DOHH2 (cell line): ENCODE results near the gene FLAD1.

Experiments
- H3F3A ChIP-seq: fragments of 200-600 bp; sonication (generic), shearing (Covaris generic); 2 replicates; pipeline ENCODE4 v1.6.0; 2016; ENCODE audit warnings: antibody characterized with exemption, mild to moderate bottlenecking; ENCODE audit not compliant: control insufficient read depth, insufficient read depth
- H3K27ac ChIP-seq: fragments of 200-600 bp; sonication (generic); 2 replicates; pipeline ENCODE4 v1.5.1; 2014; ENCODE audit warnings: low read depth, mild to moderate bottlenecking, low read length, moderate library complexity
- H3K27me3 ChIP-seq: fragments of 200-600 bp; sonication (generic); 2 replicates; pipeline ENCODE4 v1.6.1; 2014; ENCODE audit warnings: mild to moderate bottlenecking, low read length, mixed read lengths; ENCODE audit not compliant: control insufficient read depth
- H3K36me3 ChIP-seq: fragments of 200-600 bp; sonication (generic); 2 replicates; pipeline ENCODE4 v1.6.1; 2014; ENCODE audit warnings: mild to moderate bottlenecking, low read length, moderate library complexity, mixed read lengths; ENCODE audit not compliant: control insufficient read depth
- H3K4me1 ChIP-seq: fragments of 200-600 bp; sonication (generic); 2 replicates; pipeline ENCODE4 v1.6.1; 2014; ENCODE audit warnings: mild to moderate bottlenecking, low read length, mixed read lengths; ENCODE audit not compliant: control insufficient read depth
- H3K4me2 ChIP-seq: fragments of 200-600 bp; sonication (generic); 2 replicates; pipeline ENCODE4 v1.6.0; 2014; ENCODE audit warnings: mild to moderate bottlenecking, low read length, moderate library complexity
- H3K4me3 ChIP-seq: fragments of 200-600 bp; sonication (generic); 2 replicates; pipeline ENCODE4 v1.5.1; 2014; ENCODE audit warnings: mild to moderate bottlenecking, low read length, mixed read lengths
- H3K79me2 ChIP-seq: fragments of 200-600 bp; sonication (generic); 2 replicates; pipeline ENCODE4 v1.6.1; 2014; ENCODE audit warnings: mild to moderate bottlenecking, low read length, mixed read lengths; ENCODE audit not compliant: control insufficient read depth
- H3K9me2 ChIP-seq: fragments of 200-600 bp; sonication (generic); replicated peaks from 2 replicates; pipeline ENCODE4 v1.6.1; 2014; ENCODE audit warnings: mild to moderate bottlenecking, low read length, mixed read lengths; ENCODE audit not compliant: control insufficient read depth
- H3K9me3 ChIP-seq: fragments of 200-600 bp; sonication (generic); 2 replicates; pipeline ENCODE4 v1.6.1; 2014; ENCODE audit warnings: antibody characterized with exemption, low read length, mixed read lengths; ENCODE audit not compliant: control insufficient read depth, insufficient read depth
- H4K20me1 ChIP-seq: fragments of 200-600 bp; sonication (generic); 2 replicates; pipeline ENCODE4 v1.6.0; 2014; ENCODE audit warnings: low read depth, mild to moderate bottlenecking, antibody characterized with exemption, low read length, moderate library complexity; ENCODE audit not compliant: control insufficient read depth, insufficient read depth
- EZH2phosphoT487 ChIP-seq: fragments of 200-600 bp; sonication (generic); IDR thresholded peaks from 2 replicates; pipeline ENCODE4 v1.6.1; 2017; ENCODE audit warnings: borderline replicate concordance, mild to moderate bottlenecking, antibody characterized with exemption, low read length, moderate library complexity, mixed read lengths
- TF ChIP-seq, protein P1 (sequence below): fragments of 200-600 bp; sonication (generic); IDR thresholded peaks from one replicate; pipeline ENCODE4 v1.5.1; 2014; ENCODE audit warnings: antibody characterized with exemption, mild to moderate bottlenecking, low read depth, low read length; ENCODE audit not compliant: poor library complexity, severe bottlenecking

The FLAD1 gene

GRCh38 chr1:155001675-155002463 is 18.7 kb downstream of the FLAD1 start:
- Histone ChIP-seq H3K27me3 (no peaks in the 10 kb centered on the region), H3K9me3 (no peaks in the 10 kb centered on the region), H4K20me1 (no peaks in the 10 kb centered on the region), H3K79me2 (peaks cover 26% of the 10 kb centered on the region), H3K4me3 (peak overlapping the region; percentile 92), H3K9me2 (no peaks in the 10 kb centered on the region), H3K4me1 (peaks cover 62% of the 10 kb centered on the region), H3K27ac (peak overlapping the region; percentile 80), H3F3A (peaks cover 36% of the 10 kb centered on the region), H3K4me2 (peak overlapping the region; percentile 81), H3K36me3 (no peaks in the 10 kb centered on the region)
- TF ChIP-seq, protein P1, sequence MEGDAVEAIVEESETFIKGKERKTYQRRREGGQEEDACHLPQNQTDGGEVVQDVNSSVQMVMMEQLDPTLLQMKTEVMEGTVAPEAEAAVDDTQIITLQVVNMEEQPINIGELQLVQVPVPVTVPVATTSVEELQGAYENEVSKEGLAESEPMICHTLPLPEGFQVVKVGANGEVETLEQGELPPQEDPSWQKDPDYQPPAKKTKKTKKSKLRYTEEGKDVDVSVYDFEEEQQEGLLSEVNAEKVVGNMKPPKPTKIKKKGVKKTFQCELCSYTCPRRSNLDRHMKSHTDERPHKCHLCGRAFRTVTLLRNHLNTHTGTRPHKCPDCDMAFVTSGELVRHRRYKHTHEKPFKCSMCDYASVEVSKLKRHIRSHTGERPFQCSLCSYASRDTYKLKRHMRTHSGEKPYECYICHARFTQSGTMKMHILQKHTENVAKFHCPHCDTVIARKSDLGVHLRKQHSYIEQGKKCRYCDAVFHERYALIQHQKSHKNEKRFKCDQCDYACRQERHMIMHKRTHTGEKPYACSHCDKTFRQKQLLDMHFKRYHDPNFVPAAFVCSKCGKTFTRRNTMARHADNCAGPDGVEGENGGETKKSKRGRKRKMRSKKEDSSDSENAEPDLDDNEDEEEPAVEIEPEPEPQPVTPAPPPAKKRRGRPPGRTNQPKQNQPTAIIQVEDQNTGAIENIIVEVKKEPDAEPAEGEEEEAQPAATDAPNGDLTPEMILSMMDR: peak; percentile 57
- no peak for TF ChIP-seq EZH2phosphoT487

DNA sequence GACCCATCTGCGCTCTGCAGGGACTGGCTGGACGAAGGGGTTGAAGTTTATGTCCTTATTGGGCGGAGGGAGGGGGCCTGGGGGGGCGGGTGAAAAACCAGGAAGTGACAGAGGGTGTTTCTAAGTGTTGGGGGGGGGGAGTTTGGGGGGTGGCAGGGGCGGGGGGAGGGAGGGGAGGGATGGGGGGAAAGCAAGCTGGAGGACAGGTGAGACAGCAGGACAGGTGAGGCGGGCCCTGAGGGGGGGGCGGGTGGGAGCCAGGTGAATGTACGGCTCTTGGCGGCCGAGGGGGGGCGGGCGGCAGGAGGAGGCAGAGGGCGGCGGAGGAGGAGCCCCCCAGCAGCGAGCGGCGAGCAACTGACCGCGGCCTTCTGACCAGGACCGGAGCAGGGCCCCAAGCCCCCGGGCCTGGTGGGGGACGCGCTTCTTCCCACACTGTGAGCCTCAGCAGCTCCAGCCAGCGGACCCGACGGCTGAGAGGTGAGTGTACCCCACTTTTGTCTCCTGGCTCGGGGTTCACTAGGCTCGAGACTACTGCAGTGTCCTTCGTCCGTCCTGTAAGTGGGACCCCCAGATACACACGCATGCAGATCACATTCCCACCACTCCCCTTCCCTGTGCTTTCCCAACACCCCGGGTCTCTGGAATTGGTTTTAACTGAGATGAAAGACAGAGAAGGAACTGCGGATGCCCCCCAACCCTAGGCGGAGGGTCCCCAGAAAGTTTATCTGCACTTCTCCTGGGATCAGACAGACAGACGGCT is 19.5 kb downstream of the FLAD1 start, which contains the start of gene ZBTB7B:
TSS of gene ZBTB7B (plus strand) at position 339 of the 763 bp plus-strand sequence. CDS start 11,859 bp downstream, outside the sequence.
- Histone ChIP-seq H3F3A (peaks cover 33% of the 10 kb centered on the region), H3K27ac (peak within 1 kb of the TSS; percentile 80), H3K36me3 (no peaks in the 10 kb centered on the region), H3K4me3 (peak within 1 kb of the TSS; percentile 93), H3K27me3 (no peaks in the 10 kb centered on the region), H3K9me3 (no peaks in the 10 kb centered on the region), H3K4me1 (peaks cover 69% of the 10 kb centered on the region), H3K4me2 (peak within 1 kb of the TSS; percentile 93), H3K79me2 (peaks cover 28% of the 10 kb centered on the region), H4K20me1 (no peaks in the 10 kb centered on the region), H3K9me2 (no peaks in the 10 kb centered on the region)
- TF ChIP-seq, protein P1: no peak

DNA sequence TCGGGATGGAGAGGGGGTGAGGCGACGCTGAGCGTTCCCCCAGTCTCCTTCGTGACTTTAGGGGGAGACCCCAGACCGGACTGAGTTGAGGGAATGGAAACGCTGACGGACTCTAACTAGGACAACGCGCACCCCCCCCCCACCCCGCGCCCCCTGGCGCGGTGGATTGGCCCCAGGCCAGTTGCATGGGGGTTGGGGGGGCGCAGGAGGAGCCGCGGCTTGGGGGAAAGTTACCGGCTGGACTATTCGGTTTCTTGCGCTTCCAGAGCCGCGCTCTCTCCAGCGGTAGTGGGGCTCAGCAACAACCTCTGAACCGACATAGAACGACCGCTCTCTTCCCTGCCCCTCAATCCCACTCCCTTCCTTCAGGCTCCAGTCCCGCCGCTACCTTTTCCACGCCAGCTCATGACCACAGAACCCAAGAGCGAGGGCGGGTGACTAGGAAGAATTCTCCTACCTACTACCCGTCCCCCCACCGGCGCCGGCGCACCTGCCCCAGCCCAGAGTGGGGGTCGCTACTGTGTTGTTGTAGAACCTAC is 20.2 kb downstream of the FLAD1 start:
- Histone ChIP-seq H3K9me3 (no peaks in the 10 kb centered on the region), H3K36me3 (no peaks in the 10 kb centered on the region), H3K9me2 (no peaks in the 10 kb centered on the region), H4K20me1 (no peaks in the 10 kb centered on the region), H3K4me1 (peaks cover 74% of the 10 kb centered on the region), H3F3A (peaks cover 31% of the 10 kb centered on the region), H3K27ac (peak overlapping the region; percentile 68), H3K27me3 (no peaks in the 10 kb centered on the region), H3K4me3 (peak overlapping the region; percentile 93), H3K79me2 (peaks cover 28% of the 10 kb centered on the region), H3K4me2 (peak overlapping the region; percentile 93)
- TF ChIP-seq, protein P1: no peak
- no peak for TF ChIP-seq EZH2phosphoT487
